ENCODE results near the gene UBP1.
"Not testable (repeated sequence)": the region's sequence is repeated elsewhere in the genome, so short reads cannot be mapped to it uniquely, and the experiment has no call there.

UBP1 gene

GRCh38 chr3:33440328-33441224 lies at the start of gene UBP1:
UBP1 (minus strand) TSS chr3:33440405; CDS start chr3:33439848, 557 bp downstream.
- ATAC-seq = peak; percentile 91

DNA sequence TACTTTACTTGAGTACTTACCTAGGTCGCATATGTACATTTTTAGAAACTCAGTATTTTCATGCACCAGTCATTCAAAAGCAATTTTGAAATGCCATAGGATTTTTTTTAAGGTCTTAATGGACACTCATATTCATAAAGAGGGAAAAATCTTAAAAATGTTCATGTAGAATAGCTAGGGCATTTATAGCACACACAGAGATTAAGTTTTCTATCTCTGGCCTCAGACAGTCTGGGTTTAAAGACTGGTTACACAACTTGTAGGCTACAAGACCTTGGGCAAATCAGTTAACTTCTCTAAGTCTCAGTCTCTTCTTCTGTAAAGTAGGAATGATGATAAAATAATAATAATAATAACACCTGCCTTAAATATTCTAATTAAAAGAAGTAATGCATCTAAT lies 48.5 kb upstream of the UBP1 start:
- Mint-ChIP-seq H3K4me1 (no peaks in the 10 kb centered on the region), H3K9me3 (no peaks in the 10 kb centered on the region), H3K4me3 (no peak overlapping the region), H3K27me3 (no peaks in the 10 kb centered on the region), H3K27ac (no peak overlapping the region), H3K36me3 (ENCODE audit: low read depth) (peaks cover 4% of the 10 kb centered on the region)
- ATAC-seq (no peak), DNase-seq (no peak)

More at GRCh38 chr3:33440328-33441224, at the start of gene UBP1:
- H3K9me3 Mint-ChIP-seq = no peaks in the 10 kb centered on the region
- H3K4me3 Mint-ChIP-seq = peak within 1 kb of the TSS; percentile 94
- peaks cover 6% of the 10 kb centered on the region for H3K36me3 Mint-ChIP-seq (ENCODE audit: low read depth)
- H3K27ac Mint-ChIP-seq = peak within 1 kb of the TSS; percentile 99
- H3K4me1 Mint-ChIP-seq = peaks cover 45% of the 10 kb centered on the region
- DNase-seq = peak; percentile 98
- no peaks in the 10 kb centered on the region for H3K27me3 Mint-ChIP-seq

DNA sequence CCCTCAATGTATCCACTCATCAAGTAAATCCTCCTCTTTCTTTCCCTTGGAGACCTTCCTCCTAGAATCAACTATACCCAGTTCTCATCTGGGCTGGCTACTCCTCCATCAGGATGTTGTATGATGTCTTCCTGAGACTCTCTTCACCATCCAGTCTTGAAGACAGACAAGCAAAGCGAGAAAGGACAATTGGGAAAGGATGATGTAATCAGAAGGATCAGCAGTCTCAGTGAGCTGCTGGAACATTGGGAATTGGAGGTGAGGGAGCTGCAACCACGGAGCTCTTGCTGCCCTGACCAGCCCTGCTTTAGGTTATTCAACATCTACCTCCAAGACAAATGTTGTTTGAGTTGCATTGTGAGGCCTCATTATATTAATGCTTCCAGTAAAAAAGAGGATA lies 48.0 kb upstream of the UBP1 start:
- no peak overlapping the region for H3K27ac Mint-ChIP-seq
- H3K4me3 Mint-ChIP-seq = no peak overlapping the region
- no peaks in the 10 kb centered on the region for H3K27me3 Mint-ChIP-seq
- no peaks in the 10 kb centered on the region for H3K4me1 Mint-ChIP-seq
- ATAC-seq (no peak), DNase-seq (no peak)
- no peaks in the 10 kb centered on the region for H3K9me3 Mint-ChIP-seq
- H3K36me3 Mint-ChIP-seq (ENCODE audit: low read depth) = peaks cover 4% of the 10 kb centered on the region

DNA sequence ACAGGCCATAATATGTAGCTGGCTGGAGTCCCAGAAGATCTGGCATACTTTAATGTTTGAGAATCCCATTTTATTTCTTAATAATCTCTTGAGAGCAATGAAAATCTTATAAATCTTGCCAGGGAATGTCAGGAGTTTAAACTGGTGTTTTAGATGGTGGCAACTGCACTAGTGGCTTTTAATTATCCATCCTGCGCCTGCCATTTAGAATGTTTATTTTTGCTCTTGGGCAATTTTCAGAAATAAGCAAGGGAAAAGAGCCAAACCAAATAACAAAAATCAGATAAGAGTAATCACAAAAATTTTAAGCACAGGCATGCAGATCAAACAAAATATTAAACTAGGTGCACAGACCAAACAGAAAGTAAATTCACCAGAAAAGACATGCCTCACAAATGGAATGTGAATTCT lies 41.9 kb upstream of the UBP1 start:
- Mint-ChIP-seq H3K36me3 (ENCODE audit: low read depth) (peaks cover 1% of the 10 kb centered on the region), H3K4me1 (no peaks in the 10 kb centered on the region), H3K27me3 (no peaks in the 10 kb centered on the region), H3K4me3 (no peak overlapping the region), H3K27ac (no peak overlapping the region), H3K9me3 (no peaks in the 10 kb centered on the region)
- no peak for ATAC-seq
- DNase-seq = no peak

- no peak for DNase-seq
- Mint-ChIP-seq H3K27ac (no peak overlapping the region), H3K27me3 (no peaks in the 10 kb centered on the region), H3K4me1 (no peaks in the 10 kb centered on the region), H3K4me3 (no peak overlapping the region), H3K36me3 (ENCODE audit: low read depth) (no peaks in the 10 kb centered on the region), H3K9me3 (no peaks in the 10 kb centered on the region)
- no peak for ATAC-seq
These were observed 34.7 kb upstream of the UBP1 start for GRCh38 chr3:33474896-33475295.

- Mint-ChIP-seq H3K27ac (no peak overlapping the region), H3K4me3 (no peak overlapping the region), H3K9me3 (no peaks in the 10 kb centered on the region), H3K36me3 (ENCODE audit: low read depth) (no peaks in the 10 kb centered on the region), H3K27me3 (no peaks in the 10 kb centered on the region), H3K4me1 (no peaks in the 10 kb centered on the region)
- DNase-seq (no peak), ATAC-seq (no peak)
These were observed 33.6 kb upstream of the UBP1 start for GRCh38 chr3:33473813-33474212.

DNA sequence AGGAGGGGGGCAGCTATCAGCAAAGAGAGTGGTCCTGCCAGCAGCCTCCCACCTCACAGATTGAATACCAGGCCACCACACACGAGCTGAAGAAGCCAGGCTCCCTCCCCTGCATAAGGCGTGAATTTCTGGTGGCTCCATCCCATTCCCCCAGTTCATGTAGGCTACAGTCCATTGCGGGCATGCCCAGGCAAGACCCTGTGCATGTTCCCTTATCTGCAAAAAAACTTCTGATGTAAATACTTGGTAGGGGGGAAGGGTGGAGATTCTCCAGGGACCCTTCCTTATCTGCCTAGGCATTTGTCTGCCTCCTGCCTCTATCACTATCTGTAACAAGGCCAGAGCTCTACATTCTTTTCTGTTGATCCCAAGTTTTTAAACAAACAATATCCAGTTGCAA lies 27.6 kb upstream of the UBP1 start:
- no peak overlapping the region for H3K27ac Mint-ChIP-seq

DNA sequence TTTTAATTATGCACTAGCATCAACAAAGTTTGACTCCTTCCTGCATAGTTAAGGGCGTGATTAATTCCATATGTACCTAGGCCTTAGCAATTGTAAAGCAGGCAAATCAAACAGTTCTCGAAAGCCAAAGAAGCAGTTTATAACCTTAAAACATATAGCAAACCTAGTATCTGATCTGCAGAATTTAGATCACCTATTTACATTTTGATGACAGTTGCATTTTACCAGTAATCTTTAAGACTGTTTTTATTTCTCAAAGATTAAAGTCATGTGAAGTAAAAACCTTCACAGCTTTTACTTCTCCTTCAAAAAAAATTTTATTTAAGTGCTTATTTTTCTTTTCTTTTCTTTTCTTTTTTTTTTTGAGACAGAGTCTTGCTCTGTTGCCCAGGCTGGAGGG lies 20.9 kb upstream of the UBP1 start:
- ATAC-seq (no peak), DNase-seq (no peak)
- Mint-ChIP-seq H3K4me3 (no peak overlapping the region), H3K36me3 (ENCODE audit: low read depth) (peaks cover 4% of the 10 kb centered on the region), H3K9me3 (peaks cover 8% of the 10 kb centered on the region), H3K27me3 (no peaks in the 10 kb centered on the region), H3K27ac (no peak overlapping the region), H3K4me1 (no peaks in the 10 kb centered on the region)

More for the DNA sequence above, 27.6 kb upstream of the UBP1 start:
- Mint-ChIP-seq H3K4me1 (no peaks in the 10 kb centered on the region), H3K27me3 (no peaks in the 10 kb centered on the region), H3K9me3 (peaks cover 4% of the 10 kb centered on the region), H3K4me3 (no peak overlapping the region), H3K36me3 (ENCODE audit: low read depth) (peaks cover 3% of the 10 kb centered on the region)
- no peak for DNase-seq
- no peak for ATAC-seq

- not testable (repeated sequence) for H3K4me3 Mint-ChIP-seq; DNase-seq; H3K4me1 Mint-ChIP-seq; ATAC-seq; H3K36me3 Mint-ChIP-seq (ENCODE audit: low read depth); H3K9me3 Mint-ChIP-seq; H3K27me3 Mint-ChIP-seq; H3K27ac Mint-ChIP-seq
These were observed 19.4 kb upstream of the UBP1 start for GRCh38 chr3:33459577-33459976.

DNA sequence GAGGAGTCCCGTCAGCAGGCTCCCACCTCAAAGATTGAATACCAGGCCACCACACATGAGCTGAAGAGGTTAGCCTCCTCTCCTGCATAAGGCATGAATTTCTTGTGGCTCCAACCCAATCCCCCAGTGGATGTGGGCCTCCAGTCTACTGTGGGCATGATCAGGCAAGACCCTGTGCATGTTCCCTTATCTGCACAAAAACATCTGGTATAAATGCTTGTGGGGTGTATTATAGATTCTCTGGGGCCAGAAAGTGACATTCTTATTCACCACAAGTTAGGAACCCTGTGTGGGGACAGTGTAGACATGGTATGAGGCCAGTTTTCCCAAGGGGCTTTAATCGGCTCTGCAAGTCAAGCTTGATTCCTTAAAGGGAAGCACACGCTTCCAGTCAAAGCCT lies 18.2 kb upstream of the UBP1 start:
- ATAC-seq = no peak

DNA sequence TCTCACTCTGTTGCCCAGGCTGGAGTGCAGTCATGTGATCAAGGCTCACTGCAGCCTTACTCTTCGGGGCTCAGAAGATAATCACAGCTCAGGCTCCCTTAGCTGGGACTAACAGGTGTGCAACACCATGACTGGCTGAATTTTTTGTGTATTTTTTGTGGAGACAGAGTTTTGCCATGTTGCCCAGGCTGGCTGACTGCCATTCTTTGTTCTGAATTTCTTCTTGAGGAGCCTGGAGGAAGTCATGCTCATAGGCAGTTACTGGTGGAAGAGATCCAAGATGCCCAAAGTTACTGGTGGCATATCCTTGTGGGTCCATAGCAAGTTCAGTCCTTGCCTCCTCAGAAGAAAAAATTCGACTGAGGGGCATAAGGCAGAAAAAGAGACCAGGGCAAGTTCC lies 16.6 kb upstream of the UBP1 start:
- Mint-ChIP-seq H3K27ac (no peak overlapping the region), H3K4me1 (peaks cover 5% of the 10 kb centered on the region), H3K27me3 (no peaks in the 10 kb centered on the region), H3K4me3 (no peak overlapping the region), H3K36me3 (ENCODE audit: low read depth) (peaks cover 11% of the 10 kb centered on the region), H3K9me3 (peaks cover 14% of the 10 kb centered on the region)
- DNase-seq (no peak), ATAC-seq (no peak)

More for the DNA sequence above, 18.2 kb upstream of the UBP1 start:
- H3K9me3 Mint-ChIP-seq = peaks cover 14% of the 10 kb centered on the region
- peaks cover 5% of the 10 kb centered on the region for H3K4me1 Mint-ChIP-seq
- no peaks in the 10 kb centered on the region for H3K27me3 Mint-ChIP-seq
- H3K27ac Mint-ChIP-seq = no peak overlapping the region
- DNase-seq = no peak
- no peak overlapping the region for H3K4me3 Mint-ChIP-seq
- H3K36me3 Mint-ChIP-seq (ENCODE audit: low read depth) = peaks cover 11% of the 10 kb centered on the region

- no peak for DNase-seq
- Mint-ChIP-seq H3K9me3 (peaks cover 5% of the 10 kb centered on the region), H3K4me3 (no peak overlapping the region), H3K36me3 (ENCODE audit: low read depth) (peaks cover 8% of the 10 kb centered on the region), H3K4me1 (peaks cover 5% of the 10 kb centered on the region), H3K27me3 (no peaks in the 10 kb centered on the region), H3K27ac (no peak overlapping the region)
- ATAC-seq = no peak
These were observed 13.1 kb upstream of the UBP1 start for GRCh38 chr3:33453331-33453761.

GRCh38 chr3:33451994-33452393 lies 11.8 kb upstream of the UBP1 start:
- H3K9me3 Mint-ChIP-seq = not testable (repeated sequence)

DNA sequence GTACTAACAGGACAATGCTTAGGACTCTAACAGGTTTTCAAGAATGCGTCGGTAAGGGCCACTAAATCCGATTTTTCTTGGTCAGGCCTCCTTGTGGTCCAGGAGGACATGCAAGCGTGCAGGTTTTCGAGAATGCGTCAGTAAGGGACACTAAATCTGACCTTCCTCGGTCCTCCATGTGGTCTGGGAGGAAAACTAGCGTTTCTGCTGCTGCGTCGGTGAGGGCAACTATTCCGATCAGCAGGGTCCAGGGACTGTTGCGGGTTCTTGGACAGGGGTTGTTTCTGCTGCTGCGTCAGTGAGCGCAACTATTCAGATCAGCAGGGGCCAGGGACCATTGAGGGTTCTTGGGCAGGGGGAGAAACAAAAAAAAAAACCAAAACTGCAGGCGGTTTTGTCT lies 7.8 kb upstream of the UBP1 start:
- no peak for ATAC-seq

More at GRCh38 chr3:33451994-33452393, 11.8 kb upstream of the UBP1 start:
- ATAC-seq; H3K4me3 Mint-ChIP-seq; DNase-seq; H3K36me3 Mint-ChIP-seq (ENCODE audit: low read depth); H3K27me3 Mint-ChIP-seq; H3K27ac Mint-ChIP-seq: not testable (repeated sequence)
- peaks cover 10% of the 10 kb centered on the region for H3K4me1 Mint-ChIP-seq

DNA sequence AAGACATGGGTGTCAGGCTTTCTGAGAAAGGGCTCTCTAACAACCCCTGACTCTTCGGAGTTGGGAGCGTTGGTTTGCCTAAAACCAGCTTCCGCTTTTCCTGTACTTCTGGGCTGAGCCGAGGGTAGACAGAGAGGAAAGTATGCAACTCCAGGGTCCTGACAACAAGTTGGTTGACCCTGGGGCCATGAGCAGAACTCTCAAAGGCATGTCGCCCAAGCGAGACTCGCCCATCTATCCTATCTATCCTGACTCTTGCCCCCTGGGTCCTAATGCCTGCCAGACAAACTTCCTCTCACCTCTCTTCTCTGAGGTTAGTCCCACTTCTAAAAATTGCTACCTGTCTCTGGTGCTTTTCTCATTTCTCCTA lies 7.0 kb upstream of the UBP1 start:
- DNase-seq; H3K27me3 Mint-ChIP-seq; H3K9me3 Mint-ChIP-seq; H3K36me3 Mint-ChIP-seq (ENCODE audit: low read depth); ATAC-seq; H3K27ac Mint-ChIP-seq: not testable (repeated sequence)
- Mint-ChIP-seq H3K4me1 (peaks cover 15% of the 10 kb centered on the region), H3K4me3 (peak overlapping the region; percentile 83)

More for the DNA sequence above, 7.8 kb upstream of the UBP1 start:
- no peak overlapping the region for H3K27ac Mint-ChIP-seq
- no peaks in the 10 kb centered on the region for H3K27me3 Mint-ChIP-seq
- DNase-seq = no peak
- H3K4me3 Mint-ChIP-seq = no peak overlapping the region
- no peaks in the 10 kb centered on the region for H3K9me3 Mint-ChIP-seq
- H3K4me1 Mint-ChIP-seq = peaks cover 14% of the 10 kb centered on the region
- no peaks in the 10 kb centered on the region for H3K36me3 Mint-ChIP-seq (ENCODE audit: low read depth)
